ENCODE results near the gene ARHGEF7.

Gene ARHGEF7

GRCh38 chr13:111120913-111121312, 5.8 kb downstream of the ARHGEF7 start:
- H3K9ac ChIP-seq (ENCODE audit: low read length), result no peak overlapping the region
- no peak overlapping the region for H3K27ac ChIP-seq (ENCODE audit: low read depth, low read length)
- no peaks in the 10 kb centered on the region for H4K20me1 ChIP-seq (ENCODE audit: low read depth, low read length)
- no peak overlapping the region for H3K4me3 ChIP-seq (ENCODE audit: insufficient read depth, low read length, poor library complexity, severe bottlenecking)
- no peak overlapping the region for H2AFZ ChIP-seq (ENCODE audit: low read depth, low read length, severe bottlenecking)
- no peaks in the 10 kb centered on the region for H3K9me3 ChIP-seq (ENCODE audit: insufficient read depth, low read length)
- H3K79me2 ChIP-seq (ENCODE audit: insufficient read depth, low read length), result no peaks in the 10 kb centered on the region
- no peak for TF ChIP-seq EZH2phosphoT487 (conservative IDR thresholded peaks at IDR 0.05; ENCODE audit: low read length)
- TF ChIP-seq, protein P1, sequence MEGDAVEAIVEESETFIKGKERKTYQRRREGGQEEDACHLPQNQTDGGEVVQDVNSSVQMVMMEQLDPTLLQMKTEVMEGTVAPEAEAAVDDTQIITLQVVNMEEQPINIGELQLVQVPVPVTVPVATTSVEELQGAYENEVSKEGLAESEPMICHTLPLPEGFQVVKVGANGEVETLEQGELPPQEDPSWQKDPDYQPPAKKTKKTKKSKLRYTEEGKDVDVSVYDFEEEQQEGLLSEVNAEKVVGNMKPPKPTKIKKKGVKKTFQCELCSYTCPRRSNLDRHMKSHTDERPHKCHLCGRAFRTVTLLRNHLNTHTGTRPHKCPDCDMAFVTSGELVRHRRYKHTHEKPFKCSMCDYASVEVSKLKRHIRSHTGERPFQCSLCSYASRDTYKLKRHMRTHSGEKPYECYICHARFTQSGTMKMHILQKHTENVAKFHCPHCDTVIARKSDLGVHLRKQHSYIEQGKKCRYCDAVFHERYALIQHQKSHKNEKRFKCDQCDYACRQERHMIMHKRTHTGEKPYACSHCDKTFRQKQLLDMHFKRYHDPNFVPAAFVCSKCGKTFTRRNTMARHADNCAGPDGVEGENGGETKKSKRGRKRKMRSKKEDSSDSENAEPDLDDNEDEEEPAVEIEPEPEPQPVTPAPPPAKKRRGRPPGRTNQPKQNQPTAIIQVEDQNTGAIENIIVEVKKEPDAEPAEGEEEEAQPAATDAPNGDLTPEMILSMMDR (IDR thresholded peaks at IDR 0.05; ENCODE audit: insufficient read depth, low read length, poor library complexity, severe bottlenecking), result no peak
- H3K36me3 ChIP-seq (ENCODE audit: low read length), result no peaks in the 10 kb centered on the region
- no peak overlapping the region for H3K4me2 ChIP-seq (ENCODE audit: low read depth, low read length, poor library complexity, severe bottlenecking)
- H3F3A ChIP-seq (ENCODE audit: insufficient read depth), result no peaks in the 10 kb centered on the region
- H3K27me3 ChIP-seq (ENCODE audit: low read length), result no peaks in the 10 kb centered on the region
- no peaks in the 10 kb centered on the region for H3K9me2 ChIP-seq (replicated peaks; ENCODE audit: insufficient read depth, low read length)

DNA sequence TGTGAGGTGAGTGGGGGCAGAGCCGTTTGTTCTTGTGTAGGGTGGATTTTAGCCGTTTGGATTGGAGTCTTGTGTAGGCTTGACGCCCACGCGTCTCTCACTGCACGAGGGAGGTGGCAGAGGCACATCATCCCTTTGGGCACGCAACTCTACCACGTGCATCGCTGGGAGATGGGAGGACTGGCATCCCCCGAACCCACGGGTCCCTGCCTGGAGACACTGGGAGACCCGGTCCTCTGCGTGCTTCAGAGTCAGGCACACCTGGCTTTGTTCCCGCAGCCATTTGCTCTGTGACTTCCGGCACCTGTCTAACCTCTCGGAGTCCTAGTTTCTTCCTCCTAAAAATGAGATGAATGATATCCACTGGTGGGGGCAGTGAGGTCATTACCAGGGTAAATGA, 6.4 kb downstream of the ARHGEF7 start:
- TF ChIP-seq, protein P1 (IDR thresholded peaks at IDR 0.05; ENCODE audit: insufficient read depth, low read length, poor library complexity, severe bottlenecking), result no peak
- TF ChIP-seq EZH2phosphoT487 (conservative IDR thresholded peaks at IDR 0.05; ENCODE audit: low read length), result no peak

GRCh38 chr13:111122056-111122455, 6.9 kb downstream of the ARHGEF7 start:
- H3F3A ChIP-seq (ENCODE audit: insufficient read depth), result no peaks in the 10 kb centered on the region
- no peak overlapping the region for H2AFZ ChIP-seq (ENCODE audit: low read depth, low read length, severe bottlenecking)
- TF ChIP-seq EZH2phosphoT487 (conservative IDR thresholded peaks at IDR 0.05; ENCODE audit: low read length), result no peak
- TF ChIP-seq, protein P1 (IDR thresholded peaks at IDR 0.05; ENCODE audit: insufficient read depth, low read length, poor library complexity, severe bottlenecking), result no peak
- no peaks in the 10 kb centered on the region for H3K36me3 ChIP-seq (ENCODE audit: low read length)
- no peaks in the 10 kb centered on the region for H3K79me2 ChIP-seq (ENCODE audit: insufficient read depth, low read length)
- H3K9me2 ChIP-seq (replicated peaks; ENCODE audit: insufficient read depth, low read length), result no peaks in the 10 kb centered on the region
- no peaks in the 10 kb centered on the region for H3K9me3 ChIP-seq (ENCODE audit: insufficient read depth, low read length)
- no peak overlapping the region for H3K27ac ChIP-seq (ENCODE audit: low read depth, low read length)
- H3K4me3 ChIP-seq (ENCODE audit: insufficient read depth, low read length, poor library complexity, severe bottlenecking), result no peak overlapping the region
- no peaks in the 10 kb centered on the region for H3K27me3 ChIP-seq (ENCODE audit: low read length)
- H3K4me2 ChIP-seq (ENCODE audit: low read depth, low read length, poor library complexity, severe bottlenecking), result no peak overlapping the region
- H4K20me1 ChIP-seq (ENCODE audit: low read depth, low read length), result no peaks in the 10 kb centered on the region
- no peak overlapping the region for H3K9ac ChIP-seq (ENCODE audit: low read length)

More for the DNA sequence above, 6.4 kb downstream of the ARHGEF7 start:
- H3K27ac ChIP-seq (ENCODE audit: low read depth, low read length), result no peak overlapping the region
- H3K79me2 ChIP-seq (ENCODE audit: insufficient read depth, low read length), result no peaks in the 10 kb centered on the region
- no peaks in the 10 kb centered on the region for H3K9me3 ChIP-seq (ENCODE audit: insufficient read depth, low read length)
- no peaks in the 10 kb centered on the region for H3F3A ChIP-seq (ENCODE audit: insufficient read depth)
- no peaks in the 10 kb centered on the region for H3K9me2 ChIP-seq (replicated peaks; ENCODE audit: insufficient read depth, low read length)
- H3K27me3 ChIP-seq (ENCODE audit: low read length), result no peaks in the 10 kb centered on the region
- H3K36me3 ChIP-seq (ENCODE audit: low read length), result no peaks in the 10 kb centered on the region
- no peak overlapping the region for H3K9ac ChIP-seq (ENCODE audit: low read length)
- no peak overlapping the region for H2AFZ ChIP-seq (ENCODE audit: low read depth, low read length, severe bottlenecking)
- H4K20me1 ChIP-seq (ENCODE audit: low read depth, low read length), result no peaks in the 10 kb centered on the region
- H3K4me3 ChIP-seq (ENCODE audit: insufficient read depth, low read length, poor library complexity, severe bottlenecking), result no peak overlapping the region
- H3K4me2 ChIP-seq (ENCODE audit: low read depth, low read length, poor library complexity, severe bottlenecking), result no peak overlapping the region

Data from SU-DHL-6 (cell line).